Esophagus muscularis mucosa (tissue), 4 donors: ENCODE data around the gene INIP. TPM values are rescaled to one million over a fixed set of nuclear protein-coding genes. Genes with fewer than 3 reads are reported as not detected.

ENCODE experiments used
- DNase-seq: peaks from one replicate; pipeline ENCODE4 v3.0.0-alpha.2; 2017; ENCODE audit errors: extremely low spot score
- H3K27ac ChIP-seq, 4 donors: fragments of 200-600 bp; sonication (generic); replicated peaks in 1 of 4; 1 replicate in 3 of 4; 2 replicates in 1 of 4; pipeline ENCODE4 v1.5.1; 2016 to 2019; ENCODE audit warnings: mild to moderate bottlenecking in 1 of 4
- H3K27me3 ChIP-seq, 4 donors: fragments of 200-600 bp; sonication (generic); one replicate each; pipeline versions ENCODE4 v1.5.1 to v1.6.0; 2016 to 2019
- H3K36me3 ChIP-seq, 4 donors: fragments of 200-600 bp; sonication (generic); one replicate each; pipeline ENCODE4 v1.5.1; 2016 to 2019
- H3K4me1 ChIP-seq, 4 donors: fragments of 200-600 bp; sonication (generic); one replicate each; pipeline ENCODE4 v1.5.1; 2016 to 2019
- H3K4me3 ChIP-seq, 4 donors: fragments of 200-600 bp; sonication (generic); 1 replicate in 2 of 4; 2 replicates in 2 of 4; pipeline ENCODE4 v1.5.1; 2016 to 2019; ENCODE audit warnings: mild to moderate bottlenecking in 4 of 4, moderate library complexity in 1 of 4
- H3K9me3 ChIP-seq, 4 donors: fragments of 200-600 bp; sonication (generic); 1 replicate in 3 of 4; 2 replicates in 1 of 4; pipeline ENCODE4 v1.5.1; 2016 to 2019
- CTCF ChIP-seq, 3 experiments: fragments of 200-600 bp in 2 of 3; fragments of 450-650 bp in 1 of 3; sonication (generic) in 2 of 3; IDR thresholded peaks; one replicate each; pipeline ENCODE4 v1.5.1; 2017 to 2019; ENCODE audit warnings: antibody characterized with exemption in 3 of 3, mild to moderate bottlenecking in 2 of 3, moderate library complexity in 1 of 3
- EP300 ChIP-seq: sonication (generic); formaldehyde crosslinking; IDR thresholded peaks from one replicate; pipeline ENCODE4 v1.6.1; 2017; ENCODE audit warnings: antibody characterized with exemption
- POLR2A ChIP-seq: fragments of 450-650 bp; IDR thresholded peaks from one replicate; pipeline ENCODE4 v1.6.1; 2017; ENCODE audit warnings: antibody characterized with exemption, moderate library complexity, mild to moderate bottlenecking, low read depth
- POLR2AphosphoS5 ChIP-seq, 2 donors: sonication (generic); formaldehyde crosslinking; IDR thresholded peaks; one replicate each; pipeline ENCODE4 v1.6.1; 2017; ENCODE audit warnings: antibody characterized with exemption in 2 of 2
- WGBS: methylation state at CpG from one replicate; pipeline ENCODE4 v1.1.5; 2018; 5-methylcytosine and 5-hydroxymethylcytosine counted together
- intact Hi-C: fragments of 100-400 bp; cut with DNase I; formaldehyde crosslinking; loops from one replicate; pipeline ENCODE4 v1.15.1; 2023
- total RNA-seq, 4 donors: library from RNA; depleted of rRNA; stranded (reverse); fragments of >200 nt; gene quantifications; one replicate each; pipeline versions ENCODE4 v1.1.0 to v1.2.1, GENCODE V29; 2016

Gene INIP
- total RNA-seq, 4 donors from 2014 or later, result 10.9 to 15.8 (median 11.9) TPM

GRCh38 chr9:112665347-112665746 is 52.6 kb downstream of the INIP start:
- TF ChIP-seq CTCF (IDR thresholded peaks at IDR 0.05) (no peak), POLR2AphosphoS5 (IDR thresholded peaks at IDR 0.05) (no peak), POLR2A (no peak), EP300 (no peak)
- H3K36me3 ChIP-seq, result no peaks in the 10 kb centered on the region
- H3K4me1 ChIP-seq, result no peaks in the 10 kb centered on the region
- no peak overlapping the region for H3K27ac ChIP-seq
- intact Hi-C loops, result no loop called here
- WGBS, result 75% methylated on average over 4 of the region's 4 CpGs
- no peak for DNase-seq
- H3K4me3 ChIP-seq, result no peak overlapping the region
- no peaks in the 10 kb centered on the region for H3K9me3 ChIP-seq
- no peaks in the 10 kb centered on the region for H3K27me3 ChIP-seq

- no peak overlapping the region for H3K27ac ChIP-seq
- no peaks in the 10 kb centered on the region for H3K9me3 ChIP-seq
- 90% methylated on average over 3 of the region's 3 CpGs for WGBS
- intact Hi-C loops, result no loop called here
- no peaks in the 10 kb centered on the region for H3K27me3 ChIP-seq
- H3K36me3 ChIP-seq, result peaks cover 0 to 3% (median 1%) of the 10 kb centered on the region in 4 donors
- TF ChIP-seq CTCF (IDR thresholded peaks at IDR 0.05) (no peak), POLR2AphosphoS5 (IDR thresholded peaks at IDR 0.05) (no peak), POLR2A (no peak), EP300 (no peak)
- DNase-seq, result no peak
- H3K4me1 ChIP-seq, result no peaks in the 10 kb centered on the region
- H3K4me3 ChIP-seq, result no peak overlapping the region
These were observed 53.4 kb downstream of the INIP start for GRCh38 chr9:112664531-112664930.

GRCh38 chr9:112663681-112664080 is 54.2 kb downstream of the INIP start:
- Histone ChIP-seq H3K4me3 (no peak overlapping the region), H3K36me3 (peaks cover 0 to 5% (median 3%) of the 10 kb centered on the region in 4 donors), H3K9me3 (no peaks in the 10 kb centered on the region), H3K27ac (no peak overlapping the region), H3K27me3 (no peaks in the 10 kb centered on the region), H3K4me1 (no peaks in the 10 kb centered on the region)
- intact Hi-C loops, result no loop called here
- DNase-seq, result no peak
- TF ChIP-seq CTCF (IDR thresholded peaks at IDR 0.05), result no peak
- no peak for TF ChIP-seq POLR2A
- no peak for TF ChIP-seq EP300
- TF ChIP-seq POLR2AphosphoS5 (IDR thresholded peaks at IDR 0.05), result no peak
- WGBS, result 97% methylated on average over 5 of the region's 5 CpGs

DNA sequence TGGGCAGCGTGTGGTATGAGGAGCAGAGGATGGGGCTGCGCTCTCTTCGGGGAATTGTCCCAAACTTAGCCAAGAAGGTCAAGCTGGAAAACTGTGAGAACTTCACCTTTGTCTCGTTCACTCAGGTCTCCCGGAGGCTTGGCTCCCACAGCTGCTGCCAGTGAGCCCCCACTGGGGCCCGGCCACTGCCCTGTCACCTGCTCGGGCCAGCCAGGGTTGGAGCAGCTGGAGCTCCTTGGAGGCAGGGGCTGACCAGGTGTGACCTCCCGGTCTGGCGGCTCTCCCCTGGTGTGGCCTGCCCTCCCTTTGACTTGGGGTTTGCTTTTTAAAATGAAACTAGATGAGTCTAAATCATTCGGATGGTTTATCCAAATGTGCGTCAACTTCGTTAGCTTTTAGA is 58.0 kb downstream of the INIP start:
- Histone ChIP-seq H3K9me3 (no peaks in the 10 kb centered on the region), H3K4me3 (no peak overlapping the region), H3K27me3 (no peaks in the 10 kb centered on the region), H3K36me3 (peaks cover 0 to 5% (median 3%) of the 10 kb centered on the region in 4 donors), H3K27ac (no peak overlapping the region), H3K4me1 (no peaks in the 10 kb centered on the region)
- DNase-seq, result no peak
- WGBS, result 95% methylated on average over 9 of the region's 12 CpGs
- no peak for TF ChIP-seq POLR2A
- no peak for TF ChIP-seq CTCF (IDR thresholded peaks at IDR 0.05)
- no peak for TF ChIP-seq EP300
- no peak for TF ChIP-seq POLR2AphosphoS5 (IDR thresholded peaks at IDR 0.05)
- intact Hi-C loops, result no loop called here

- H3K9me3 ChIP-seq, result no peaks in the 10 kb centered on the region
- DNase-seq, result no peak
- intact Hi-C loops, result no loop called here
- H3K27ac ChIP-seq, result no peak overlapping the region
- H3K36me3 ChIP-seq, result peaks cover 0 to 5% (median 3%) of the 10 kb centered on the region in 4 donors
- WGBS, result 87% methylated on average over 3 of the region's 3 CpGs
- no peaks in the 10 kb centered on the region for H3K27me3 ChIP-seq
- TF ChIP-seq CTCF (IDR thresholded peaks at IDR 0.05), result no peak
- no peak for TF ChIP-seq POLR2A
- TF ChIP-seq EP300, result no peak
- TF ChIP-seq POLR2AphosphoS5 (IDR thresholded peaks at IDR 0.05), result no peak
- H3K4me1 ChIP-seq, result no peaks in the 10 kb centered on the region
- no peak overlapping the region for H3K4me3 ChIP-seq
These were observed 62.2 kb downstream of the INIP start for GRCh38 chr9:112655668-112656067.
